Stimulated activated CD4-positive, alpha-beta T cell treated with anti-CD3 and anti-CD28 coated beads, Interleukin-1b, Interleukin-23, amount 100 ng/mL, for 1 hour (primary cell): ENCODE data around the gene MUC5AC.

Experiments
- DNase-seq, 2 donors: peaks; one replicate each; pipeline ENCODE4 v3.0.0-alpha.2; 2020; ENCODE audit warnings: low read depth in 2 of 2

The MUC5AC gene

DNA sequence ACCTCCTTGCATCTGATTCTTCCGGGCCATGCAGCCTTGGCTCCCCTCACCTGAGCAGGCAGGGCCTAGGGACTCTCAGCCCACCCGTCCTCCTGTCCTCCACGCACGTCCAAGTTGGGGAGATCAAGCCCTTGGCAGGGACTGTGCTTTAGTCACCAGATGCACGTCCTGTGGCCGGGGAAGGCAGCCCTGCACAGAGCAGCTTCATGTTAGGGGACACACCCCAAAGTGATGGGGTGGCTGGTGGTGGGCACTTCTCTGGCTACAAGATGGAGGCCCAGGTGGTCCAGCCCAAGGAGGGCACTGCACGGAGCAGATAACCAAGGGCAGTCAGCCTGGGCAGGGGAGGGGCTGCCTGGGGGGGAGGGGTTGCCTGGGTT, 66.3 kb downstream of the MUC5AC start:
- DNase-seq: no peak

DNA sequence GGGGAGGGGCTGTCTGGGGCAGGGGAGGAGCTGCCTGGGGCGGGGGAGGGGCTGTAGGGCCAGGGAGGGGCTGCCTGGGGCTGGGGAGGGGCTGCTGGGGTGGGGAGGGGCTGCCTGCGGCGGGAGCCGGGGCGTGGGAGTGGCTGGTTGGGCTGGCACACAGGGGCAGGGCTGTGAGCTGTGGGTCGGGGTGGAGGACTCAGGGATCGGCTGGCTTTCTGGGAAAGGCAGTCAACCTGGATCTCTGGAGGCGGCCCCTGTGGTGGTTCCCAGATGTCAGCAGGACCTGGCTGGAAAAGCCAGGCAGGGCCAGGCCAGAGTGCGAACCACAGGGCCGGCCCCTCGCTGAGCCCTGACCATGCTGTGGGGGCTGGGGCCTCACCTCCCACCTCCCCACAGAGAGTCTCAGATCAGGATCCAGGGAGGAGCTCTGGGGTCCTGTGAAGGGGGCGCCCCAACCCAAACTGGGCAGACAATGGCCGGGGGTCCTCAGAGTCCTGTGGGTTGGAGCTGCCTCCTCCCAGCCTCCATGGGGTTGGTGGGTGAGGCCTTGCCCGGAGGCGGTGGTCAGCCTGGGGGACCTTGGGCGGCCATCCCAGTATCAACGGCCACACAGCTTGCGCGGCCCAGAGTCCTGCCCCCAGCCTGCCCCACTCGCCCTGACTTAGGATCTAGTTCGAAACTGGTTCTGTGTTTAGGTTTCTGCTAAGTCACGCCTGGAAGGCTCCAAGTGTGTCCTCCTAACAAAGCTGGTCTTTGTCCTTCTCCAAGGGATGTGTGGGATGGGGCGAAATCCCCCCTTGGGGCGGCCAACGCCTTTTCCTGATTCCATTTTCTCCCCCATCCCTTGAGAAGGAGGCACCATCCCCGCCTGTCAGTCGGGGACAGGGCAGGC, 67.0 kb downstream of the MUC5AC start:
- DNase-seq: no peak

DNA sequence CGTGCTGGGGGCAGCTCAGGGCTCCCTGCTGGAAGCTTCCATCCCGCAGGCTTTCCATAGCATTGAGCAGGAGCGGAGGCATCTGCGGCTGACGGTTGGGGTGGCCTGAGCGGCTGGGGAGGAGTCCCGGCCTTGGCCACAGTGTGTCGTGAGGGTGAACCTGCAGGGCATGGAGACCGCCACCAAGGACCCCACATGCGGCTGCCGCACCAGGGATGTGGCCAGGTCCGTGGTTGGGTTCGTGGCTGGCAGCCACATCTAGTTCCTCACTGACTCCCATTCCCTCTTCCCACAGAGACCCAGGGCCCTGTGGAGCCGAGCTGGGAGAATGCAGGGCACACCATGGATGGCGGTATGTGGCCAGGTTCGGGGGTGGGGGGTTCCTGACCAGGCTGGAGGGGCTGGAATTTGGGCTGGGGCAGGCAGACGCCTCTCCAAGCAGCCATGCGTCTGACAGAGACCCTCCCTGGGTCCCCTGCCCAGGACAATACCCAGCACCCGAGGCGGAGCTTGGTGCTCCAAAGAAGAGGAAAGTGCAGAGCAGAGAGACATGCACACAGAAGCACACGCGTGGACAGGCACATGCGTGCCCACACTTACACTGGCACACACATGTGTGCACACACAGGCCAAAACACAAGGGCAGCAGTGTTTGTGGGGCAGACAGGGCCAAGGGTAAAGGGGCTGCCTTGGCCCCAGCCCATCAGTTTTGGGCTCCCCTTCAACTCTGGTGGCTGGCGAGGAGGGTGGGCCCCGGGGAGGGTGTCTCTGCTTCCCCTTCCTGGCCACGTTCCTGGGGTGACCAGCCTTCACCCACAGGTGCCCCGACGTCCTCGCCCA, 67.9 kb downstream of the MUC5AC start:
- DNase-seq: no peak

DNA sequence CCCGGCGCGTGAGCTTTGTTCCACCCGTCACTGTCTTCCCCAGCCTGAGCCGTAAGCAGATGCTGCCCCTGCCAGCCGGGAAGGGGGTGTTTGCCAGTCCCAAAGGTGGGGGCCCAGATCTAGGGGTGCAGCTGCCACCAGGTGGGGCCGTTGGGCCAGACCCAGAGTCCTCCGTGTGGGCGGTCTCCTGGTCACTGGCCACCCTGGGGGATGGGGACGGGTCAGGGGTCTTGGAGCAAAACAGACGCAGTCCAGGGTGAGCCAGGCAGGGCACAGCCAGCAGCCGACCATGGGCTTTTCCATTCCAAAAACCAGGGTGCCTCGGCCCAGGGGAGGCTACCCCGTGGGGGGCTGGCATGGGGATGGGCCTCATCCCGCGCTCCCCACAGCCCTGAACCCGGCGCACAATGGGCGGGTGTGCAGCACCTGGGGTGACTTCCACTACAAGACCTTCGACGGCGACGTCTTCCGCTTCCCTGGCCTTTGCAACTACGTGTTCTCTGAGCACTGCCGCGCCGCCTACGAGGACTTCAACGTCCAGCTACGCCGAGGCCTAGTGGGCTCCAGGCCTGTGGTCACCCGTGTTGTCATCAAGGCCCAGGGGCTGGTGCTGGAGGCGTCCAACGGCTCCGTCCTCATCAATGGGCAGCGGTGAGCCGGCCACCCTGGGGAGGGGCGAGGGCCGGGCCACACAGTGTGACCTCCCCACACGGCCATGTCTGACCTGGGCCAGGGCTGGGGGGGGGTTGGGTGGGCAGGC, 68.7 kb downstream of the MUC5AC start:
- DNase-seq: no peak

DNA sequence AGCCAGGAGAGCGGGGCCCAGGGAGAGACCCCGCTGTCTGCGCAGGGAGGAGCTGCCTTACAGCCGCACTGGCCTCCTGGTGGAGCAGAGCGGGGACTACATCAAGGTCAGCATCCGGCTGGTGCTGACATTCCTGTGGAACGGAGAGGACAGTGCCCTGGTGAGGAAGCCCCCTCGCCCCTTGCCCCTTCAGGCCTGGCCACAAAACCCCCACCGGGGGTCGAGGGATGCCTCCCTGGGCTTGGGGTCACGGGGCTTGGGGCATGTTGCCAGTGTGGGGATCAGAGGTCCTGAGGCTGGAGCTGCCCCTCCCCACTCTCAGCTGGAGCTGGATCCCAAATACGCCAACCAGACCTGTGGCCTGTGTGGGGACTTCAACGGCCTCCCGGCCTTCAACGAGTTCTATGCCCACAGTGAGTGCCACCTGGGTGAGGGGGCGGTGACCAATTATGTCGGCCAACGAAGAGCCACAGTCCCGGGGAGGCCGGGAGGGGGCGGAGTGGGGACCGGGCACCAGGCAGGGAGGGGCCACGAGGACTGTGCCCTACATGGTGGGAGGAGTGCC, 69.3 kb downstream of the MUC5AC start:
- DNase-seq: no peak

DNA sequence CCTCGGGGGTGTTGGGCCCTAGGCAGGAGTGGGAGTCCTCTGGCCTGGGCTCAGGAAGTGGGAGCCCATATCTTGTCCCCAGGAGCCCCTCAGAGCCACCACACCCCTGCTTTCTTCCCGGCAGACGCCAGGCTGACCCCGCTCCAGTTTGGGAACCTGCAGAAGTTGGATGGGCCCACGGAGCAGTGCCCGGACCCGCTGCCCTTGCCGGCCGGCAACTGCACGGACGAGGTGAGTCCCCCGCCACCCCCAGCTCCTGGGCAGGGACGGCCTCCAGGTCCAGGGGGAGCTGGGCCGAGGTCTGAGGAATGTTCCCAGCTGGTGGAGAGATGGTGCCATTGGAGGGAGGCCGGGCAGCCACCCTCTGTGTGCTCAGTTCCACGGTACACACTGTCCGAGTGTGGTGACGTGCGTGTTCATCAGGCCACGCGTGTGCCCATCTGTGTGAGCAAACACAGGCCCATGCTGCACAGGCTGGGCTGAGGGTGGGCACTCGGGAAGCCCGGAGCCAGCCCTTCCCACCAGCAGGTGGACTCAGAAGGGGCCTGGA, 69.9 kb downstream of the MUC5AC start:
- DNase-seq: no peak

DNA sequence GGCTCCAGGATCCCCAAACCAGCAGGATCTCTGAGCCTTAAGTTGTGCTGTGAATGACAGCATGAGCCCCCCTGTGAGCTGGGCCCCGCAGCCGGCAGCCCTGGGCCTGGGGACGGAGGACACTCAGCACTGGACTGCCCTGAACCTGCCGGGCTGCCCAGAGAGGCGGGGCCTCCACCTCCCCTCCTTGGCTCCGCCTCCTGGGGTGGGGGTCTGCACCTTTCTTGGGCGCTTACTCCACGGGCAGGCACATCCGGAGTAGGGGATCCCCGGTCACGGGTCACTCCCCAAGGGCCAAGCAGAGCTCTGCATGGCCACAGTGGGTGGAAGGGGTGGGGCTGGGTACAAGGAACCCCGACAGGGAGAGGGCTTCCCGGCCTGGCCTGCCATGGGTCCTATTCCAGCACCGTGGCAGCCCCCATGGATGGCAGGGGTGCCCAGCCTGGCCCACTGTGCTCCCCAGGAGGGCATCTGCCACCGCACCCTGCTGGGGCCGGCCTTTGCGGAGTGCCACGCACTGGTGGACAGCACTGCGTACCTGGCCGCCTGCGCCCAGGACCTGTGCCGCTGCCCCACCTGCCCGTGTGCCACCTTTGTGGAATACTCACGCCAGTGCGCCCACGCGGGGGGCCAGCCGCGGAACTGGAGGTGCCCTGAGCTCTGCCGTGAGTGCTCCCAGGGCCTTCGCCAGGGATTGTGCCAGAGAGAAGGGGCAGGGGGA, 70.5 kb downstream of the MUC5AC start:
- no peak for DNase-seq

DNA sequence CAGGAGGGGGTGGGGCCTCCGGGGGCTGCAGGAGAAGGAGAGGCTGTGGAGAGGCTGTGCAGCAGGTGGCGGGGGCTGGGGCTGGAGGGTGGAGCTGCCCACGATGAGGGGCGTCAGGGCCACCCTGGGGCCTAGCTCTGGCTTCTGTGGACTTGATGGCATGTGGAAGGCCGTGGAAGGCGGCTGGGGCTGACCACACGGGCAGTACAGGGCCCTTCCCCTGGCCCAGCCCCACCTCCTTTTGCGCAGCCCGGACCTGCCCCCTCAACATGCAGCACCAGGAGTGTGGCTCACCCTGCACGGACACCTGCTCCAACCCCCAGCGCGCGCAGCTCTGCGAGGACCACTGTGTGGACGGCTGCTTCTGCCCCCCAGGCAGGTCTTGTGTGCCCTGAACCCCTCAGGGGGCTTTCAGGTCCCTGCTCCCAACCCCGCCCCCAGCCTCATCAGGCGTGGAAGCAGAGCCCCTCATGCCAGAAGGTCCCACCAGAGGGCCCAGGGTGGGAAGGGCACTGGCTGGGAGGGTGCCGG, 71.2 kb downstream of the MUC5AC start:
- DNase-seq: no peak

DNA sequence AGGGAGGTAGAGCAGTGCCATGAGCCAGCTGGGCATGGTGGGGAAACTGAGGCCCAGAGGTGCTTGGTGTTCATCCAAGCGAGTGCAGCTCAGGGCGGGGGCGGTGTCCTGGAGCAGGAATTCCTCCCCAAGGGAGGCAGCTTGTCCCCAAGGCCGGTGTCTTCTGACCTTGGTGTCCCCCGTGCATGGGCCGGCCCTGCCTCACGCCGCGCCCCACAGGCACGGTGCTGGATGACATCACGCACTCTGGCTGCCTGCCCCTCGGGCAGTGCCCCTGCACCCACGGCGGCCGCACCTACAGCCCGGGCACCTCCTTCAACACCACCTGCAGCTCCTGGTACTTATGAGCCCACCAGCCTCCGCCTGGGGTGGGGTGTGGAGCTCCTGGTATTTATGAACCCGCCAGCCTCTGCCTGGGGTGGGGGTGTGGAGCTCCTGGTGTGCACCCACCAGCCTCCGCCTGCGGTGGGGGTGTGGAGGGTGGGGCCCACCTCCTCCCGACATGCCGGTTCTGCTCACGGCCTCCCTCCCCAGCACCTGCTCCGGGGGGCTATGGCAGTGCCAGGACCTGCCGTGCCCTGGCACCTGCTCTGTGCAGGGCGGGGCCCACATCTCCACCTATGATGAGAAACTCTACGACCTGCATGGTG, 71.8 kb downstream of the MUC5AC start:
- no peak for DNase-seq

DNA sequence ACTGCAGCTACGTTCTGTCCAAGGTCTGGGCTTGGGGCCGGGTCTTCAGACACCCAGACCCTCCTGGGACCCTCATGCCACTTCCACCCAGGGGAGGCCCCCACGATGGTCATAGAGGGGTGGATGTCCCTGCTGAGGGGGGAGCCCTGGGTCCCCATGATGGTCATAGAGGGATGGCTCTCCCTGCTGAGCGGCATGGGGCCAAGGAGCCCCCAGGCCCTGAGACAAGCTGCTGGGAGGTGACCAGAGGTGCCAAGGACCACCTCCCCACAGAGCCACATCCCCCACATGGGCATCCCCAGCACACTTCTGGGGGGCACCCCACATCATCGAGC, 72.3 kb downstream of the MUC5AC start:
- DNase-seq: no peak

DNA sequence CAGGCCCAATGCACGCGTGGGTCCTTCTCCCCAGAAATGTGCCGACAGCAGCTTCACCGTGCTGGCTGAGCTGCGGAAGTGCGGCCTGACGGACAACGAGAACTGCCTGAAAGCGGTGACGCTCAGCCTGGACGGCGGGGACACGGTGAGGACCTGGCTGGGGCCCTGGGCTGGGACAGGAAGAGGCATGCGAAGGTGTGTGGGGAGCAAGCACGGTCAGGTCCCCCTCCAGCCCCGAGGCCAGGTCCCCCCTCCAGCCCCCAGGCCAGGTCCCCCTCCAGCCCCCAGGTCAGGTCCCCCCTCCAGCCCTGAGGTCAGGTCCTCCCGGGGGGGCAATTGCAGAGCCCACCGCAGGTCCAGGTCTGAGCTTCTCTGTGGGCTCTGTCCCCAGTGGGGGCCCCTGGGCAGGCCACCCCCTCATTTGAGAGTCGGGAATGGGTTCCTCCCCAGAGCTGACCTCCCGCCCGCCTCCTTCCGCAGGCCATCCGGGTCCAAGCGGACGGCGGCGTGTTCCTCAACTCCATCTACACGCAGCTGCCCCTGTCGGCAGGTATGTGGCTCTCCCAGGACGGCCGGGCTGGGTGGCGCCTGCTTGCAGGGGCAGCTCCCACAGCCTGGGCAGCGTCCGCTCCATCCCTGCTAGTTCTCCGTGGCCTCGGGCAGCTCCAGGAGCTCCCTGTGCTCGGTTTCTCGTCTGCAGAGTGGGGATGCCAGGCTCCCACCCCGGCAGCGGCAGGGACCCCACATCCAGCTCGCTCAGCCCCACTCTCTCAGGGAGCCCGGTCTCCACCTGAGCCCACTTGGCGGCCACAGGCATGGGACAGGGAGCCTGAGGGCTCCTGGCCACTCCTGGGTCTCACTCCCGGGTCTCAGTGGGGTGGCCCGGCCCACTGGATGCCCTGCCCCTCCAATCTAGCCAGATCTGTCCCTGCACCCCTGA, 73.0 kb downstream of the MUC5AC start:
- no peak for DNase-seq

DNA sequence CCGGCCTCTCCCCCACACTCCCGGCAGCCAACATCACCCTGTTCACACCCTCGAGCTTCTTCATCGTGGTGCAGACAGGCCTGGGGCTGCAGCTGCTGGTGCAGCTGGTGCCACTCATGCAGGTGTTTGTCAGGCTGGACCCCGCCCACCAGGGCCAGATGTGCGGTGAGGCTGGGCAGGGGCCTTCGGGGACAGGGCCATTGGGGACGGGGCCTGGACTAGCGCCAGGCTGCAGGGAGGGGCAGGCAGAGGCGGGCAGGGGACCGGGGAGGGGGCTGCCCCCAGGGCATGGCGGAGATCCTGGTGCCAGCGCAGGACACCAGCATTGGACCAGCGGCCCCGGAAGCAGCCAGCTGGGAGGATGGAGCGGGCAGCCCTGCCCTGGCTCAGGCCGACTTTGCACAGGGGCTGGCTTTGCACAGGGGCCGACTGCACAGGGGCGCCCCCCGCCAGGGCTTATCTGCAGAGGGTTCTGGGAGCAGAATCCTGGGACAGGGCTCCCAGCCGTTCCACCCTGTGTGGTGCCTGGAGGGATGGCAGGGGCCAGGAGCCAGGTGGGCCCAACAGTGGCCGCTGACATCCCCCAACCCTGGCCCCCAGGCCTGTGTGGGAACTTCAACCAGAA, 73.8 kb downstream of the MUC5AC start:
- DNase-seq: no peak

DNA sequence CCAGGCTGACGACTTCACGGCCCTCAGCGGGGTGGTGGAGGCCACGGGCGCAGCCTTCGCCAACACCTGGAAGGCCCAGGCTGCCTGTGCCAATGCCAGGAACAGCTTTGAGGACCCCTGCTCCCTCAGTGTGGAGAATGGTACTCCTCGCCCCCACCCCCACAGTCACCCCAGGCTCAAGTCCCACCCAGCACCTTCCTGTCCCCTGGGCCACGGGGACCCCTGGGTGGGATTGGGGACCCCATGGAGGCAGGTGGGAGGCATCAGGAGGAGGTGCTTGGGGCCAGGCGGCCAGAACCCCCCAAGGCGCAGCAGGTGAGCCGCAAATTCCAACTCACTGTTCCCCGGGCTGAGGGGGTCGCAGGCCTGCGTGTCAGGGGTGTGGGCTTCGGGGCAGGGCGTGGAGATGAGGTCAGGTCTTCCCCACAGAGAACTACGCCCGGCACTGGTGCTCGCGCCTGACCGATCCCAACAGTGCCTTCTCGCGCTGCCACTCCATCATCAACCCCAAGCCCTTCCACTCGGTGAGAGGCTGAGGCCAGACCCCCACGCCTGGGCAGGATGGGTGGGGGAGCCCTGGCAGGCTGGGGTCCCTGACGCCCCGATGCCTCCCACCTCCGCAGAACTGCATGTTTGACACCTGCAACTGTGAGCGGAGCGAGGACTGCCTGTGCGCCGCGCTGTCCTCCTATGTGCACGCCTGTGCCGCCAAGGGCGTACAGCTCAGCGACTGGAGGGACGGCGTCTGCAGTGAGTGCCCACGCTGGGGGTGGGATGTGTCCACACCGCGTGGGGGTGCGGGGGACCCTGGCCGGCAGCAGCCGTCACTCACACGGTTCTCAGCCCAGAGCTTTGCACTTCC, 74.5 kb downstream of the MUC5AC start:
- no peak for DNase-seq

DNA sequence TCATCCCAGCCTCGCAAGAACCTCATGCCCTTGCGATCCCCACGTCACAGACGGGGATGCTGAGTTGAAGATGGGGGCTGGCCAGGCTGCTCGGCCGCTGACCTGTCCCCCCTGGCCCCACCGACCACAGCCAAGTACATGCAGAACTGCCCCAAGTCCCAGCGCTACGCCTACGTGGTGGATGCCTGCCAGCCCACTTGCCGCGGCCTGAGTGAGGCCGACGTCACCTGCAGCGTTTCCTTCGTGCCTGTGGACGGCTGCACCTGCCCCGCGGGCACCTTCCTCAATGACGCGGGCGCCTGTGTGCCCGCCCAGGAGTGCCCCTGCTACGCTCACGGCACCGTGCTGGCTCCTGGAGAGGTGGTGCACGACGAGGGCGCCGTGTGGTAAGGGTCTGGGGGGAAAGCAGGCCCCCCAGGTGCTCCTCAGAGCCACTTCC, 75.1 kb downstream of the MUC5AC start:
- DNase-seq: no peak

DNA sequence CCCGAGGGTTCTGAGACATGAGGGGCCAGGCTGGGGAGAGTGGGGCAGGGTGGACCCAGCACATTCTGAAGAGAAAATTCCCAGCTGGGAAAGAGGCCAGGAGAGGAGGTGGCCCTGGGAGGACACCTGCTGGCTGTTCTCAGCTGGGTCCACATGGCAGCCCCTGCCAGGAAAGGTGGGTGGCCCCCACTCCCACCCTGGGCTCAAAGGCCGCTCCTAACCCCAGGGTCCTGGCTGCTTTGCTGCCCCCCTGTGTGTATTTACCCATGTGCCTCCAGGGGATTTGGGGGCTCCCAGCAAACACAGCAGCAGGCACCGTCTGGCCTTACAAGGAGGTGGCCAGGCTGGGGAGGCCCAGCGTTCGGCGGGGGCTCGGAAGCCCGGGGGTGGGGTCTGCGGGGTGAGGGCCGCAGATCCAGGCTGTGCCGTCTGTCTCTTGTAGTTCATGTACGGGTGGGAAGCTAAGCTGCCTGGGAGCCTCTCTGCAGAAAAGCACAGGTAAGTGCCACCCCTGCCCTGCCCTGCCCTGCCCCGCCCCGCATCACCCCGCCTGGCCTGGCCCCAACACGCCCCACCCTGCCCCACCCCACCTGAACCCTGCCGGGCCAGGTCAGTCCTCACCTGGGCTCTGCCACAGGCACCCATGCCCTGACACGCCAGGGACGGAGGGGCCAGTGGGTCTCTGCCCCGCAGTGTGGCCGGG, 75.7 kb downstream of the MUC5AC start:
- no peak for DNase-seq

DNA sequence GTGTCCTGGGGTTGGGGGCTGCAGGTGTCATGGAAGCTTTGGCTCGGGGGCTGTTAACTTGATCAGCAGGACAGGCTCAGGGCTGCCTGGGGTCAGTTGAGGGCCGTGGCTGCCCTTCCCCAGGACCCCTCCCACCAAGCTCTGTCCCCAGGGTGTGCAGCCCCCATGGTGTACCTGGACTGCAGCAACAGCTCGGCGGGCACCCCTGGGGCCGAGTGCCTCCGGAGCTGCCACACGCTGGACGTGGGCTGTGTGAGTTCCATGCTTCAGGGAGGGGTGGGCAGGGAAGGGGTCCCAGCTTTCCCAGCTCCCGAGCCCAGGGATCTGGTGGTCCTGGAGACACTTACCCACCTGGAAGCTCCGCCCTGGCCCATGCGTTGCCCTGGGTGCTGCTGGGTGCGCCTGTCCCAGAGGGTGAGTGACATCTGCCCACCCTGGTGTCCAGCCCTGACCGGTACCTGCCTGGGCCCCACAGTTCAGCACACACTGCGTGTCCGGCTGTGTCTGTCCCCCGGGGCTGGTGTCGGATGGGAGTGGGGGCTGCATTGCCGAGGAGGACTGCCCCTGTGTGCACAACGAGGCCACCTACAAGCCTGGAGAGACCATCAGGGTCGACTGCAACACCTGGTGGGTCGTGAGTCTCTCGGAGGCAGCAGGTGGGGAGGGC, 76.4 kb downstream of the MUC5AC start:
- DNase-seq: no peak
